AG09319 (cell line): ENCODE results near the gene SORBS1.

ENCODE experiments used
- DNase-seq: peaks from one replicate; pipeline ENCODE4 v3.0.0-alpha.2; 2010; ENCODE audit warnings: low read depth; ENCODE audit errors: extremely low read depth
- TF ChIP-seq, protein P1 (sequence below): IDR thresholded peaks from 2 replicates; pipeline ENCODE4 v1.5.1; 2011; ENCODE audit warnings: low read depth, mild to moderate bottlenecking, inconsistent platforms, low read length, moderate library complexity

The SORBS1 gene

DNA sequence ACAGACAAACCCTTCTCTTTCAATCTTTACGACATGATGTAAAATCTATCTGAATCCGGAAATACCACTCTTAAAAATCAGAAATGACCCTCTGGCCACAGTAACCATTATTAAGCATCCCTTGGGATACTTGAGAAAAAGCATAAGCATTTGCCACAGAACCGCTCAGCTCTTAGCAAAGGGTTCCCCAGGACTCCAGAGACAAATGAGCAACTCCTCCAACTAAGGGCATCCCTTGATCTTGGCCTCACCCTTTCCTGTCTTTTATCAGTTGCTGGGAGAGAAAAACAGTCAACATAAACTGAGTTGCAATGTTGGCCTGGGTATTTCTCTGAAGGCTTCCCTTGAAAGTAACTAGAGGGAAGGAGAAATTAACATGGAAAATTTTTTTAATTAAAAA, 273.9 kb downstream of the SORBS1 start:
- no peak for DNase-seq
- TF ChIP-seq, protein P1, sequence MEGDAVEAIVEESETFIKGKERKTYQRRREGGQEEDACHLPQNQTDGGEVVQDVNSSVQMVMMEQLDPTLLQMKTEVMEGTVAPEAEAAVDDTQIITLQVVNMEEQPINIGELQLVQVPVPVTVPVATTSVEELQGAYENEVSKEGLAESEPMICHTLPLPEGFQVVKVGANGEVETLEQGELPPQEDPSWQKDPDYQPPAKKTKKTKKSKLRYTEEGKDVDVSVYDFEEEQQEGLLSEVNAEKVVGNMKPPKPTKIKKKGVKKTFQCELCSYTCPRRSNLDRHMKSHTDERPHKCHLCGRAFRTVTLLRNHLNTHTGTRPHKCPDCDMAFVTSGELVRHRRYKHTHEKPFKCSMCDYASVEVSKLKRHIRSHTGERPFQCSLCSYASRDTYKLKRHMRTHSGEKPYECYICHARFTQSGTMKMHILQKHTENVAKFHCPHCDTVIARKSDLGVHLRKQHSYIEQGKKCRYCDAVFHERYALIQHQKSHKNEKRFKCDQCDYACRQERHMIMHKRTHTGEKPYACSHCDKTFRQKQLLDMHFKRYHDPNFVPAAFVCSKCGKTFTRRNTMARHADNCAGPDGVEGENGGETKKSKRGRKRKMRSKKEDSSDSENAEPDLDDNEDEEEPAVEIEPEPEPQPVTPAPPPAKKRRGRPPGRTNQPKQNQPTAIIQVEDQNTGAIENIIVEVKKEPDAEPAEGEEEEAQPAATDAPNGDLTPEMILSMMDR: no peak

DNA sequence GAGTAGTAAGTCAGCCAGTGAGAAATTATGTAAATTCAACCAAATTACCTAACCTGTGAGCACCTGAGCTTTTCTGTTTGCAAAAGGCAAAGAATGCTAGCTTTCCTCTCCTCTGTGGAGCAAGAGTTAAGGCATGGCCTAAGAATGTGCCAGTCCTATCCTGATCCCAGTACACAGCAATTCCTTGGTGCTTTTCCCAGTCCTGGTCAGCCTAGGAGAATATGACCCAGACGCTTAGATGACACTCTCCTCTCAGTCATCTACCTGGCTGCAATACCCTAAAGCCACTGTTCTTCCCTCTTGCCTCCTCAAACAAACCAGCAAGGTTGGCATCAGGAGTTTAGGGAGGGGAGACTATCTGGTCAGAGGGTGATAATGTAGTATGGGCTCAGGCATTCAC, 274.5 kb downstream of the SORBS1 start:
- TF ChIP-seq, protein P1: no peak
- DNase-seq: no peak

DNA sequence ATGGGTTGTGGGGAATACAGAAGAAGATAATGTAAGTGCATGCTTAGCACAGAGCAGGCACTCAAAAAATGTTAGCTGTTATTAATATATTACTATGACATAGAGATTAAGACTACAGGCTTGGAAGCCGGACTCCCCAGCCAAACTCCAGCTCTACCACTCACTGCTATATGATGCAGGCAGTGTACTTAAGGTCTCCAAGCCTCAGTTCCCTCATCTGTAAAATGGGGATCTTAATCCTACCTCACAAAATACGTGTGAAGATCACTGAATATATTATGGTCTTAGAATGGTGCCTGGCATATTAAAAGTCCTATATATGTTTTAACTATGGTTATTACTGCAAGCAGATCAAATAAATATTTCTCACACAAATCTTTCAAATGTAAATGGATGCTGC, 275.6 kb downstream of the SORBS1 start:
- DNase-seq: no peak
- TF ChIP-seq, protein P1: no peak

DNA sequence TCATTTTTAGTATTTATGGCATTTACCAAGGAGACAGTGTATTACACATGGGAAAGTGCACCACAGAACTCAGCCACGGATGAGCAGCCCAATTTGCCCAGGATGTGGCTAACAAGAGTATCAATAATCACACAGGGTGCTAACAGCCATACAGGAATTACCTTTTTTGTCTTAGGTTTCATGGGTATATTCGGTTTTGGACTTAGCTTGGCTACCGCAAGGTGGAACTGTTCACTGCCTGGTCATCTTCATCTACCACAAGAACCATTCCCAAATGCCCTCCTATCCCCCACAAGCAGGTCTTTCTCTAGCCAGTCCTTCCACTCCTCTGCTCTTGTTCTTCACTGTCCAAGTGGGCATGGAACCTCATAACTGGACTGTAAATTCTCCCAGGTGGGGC, 276.4 kb downstream of the SORBS1 start:
- no peak for DNase-seq
- TF ChIP-seq, protein P1: no peak

DNA sequence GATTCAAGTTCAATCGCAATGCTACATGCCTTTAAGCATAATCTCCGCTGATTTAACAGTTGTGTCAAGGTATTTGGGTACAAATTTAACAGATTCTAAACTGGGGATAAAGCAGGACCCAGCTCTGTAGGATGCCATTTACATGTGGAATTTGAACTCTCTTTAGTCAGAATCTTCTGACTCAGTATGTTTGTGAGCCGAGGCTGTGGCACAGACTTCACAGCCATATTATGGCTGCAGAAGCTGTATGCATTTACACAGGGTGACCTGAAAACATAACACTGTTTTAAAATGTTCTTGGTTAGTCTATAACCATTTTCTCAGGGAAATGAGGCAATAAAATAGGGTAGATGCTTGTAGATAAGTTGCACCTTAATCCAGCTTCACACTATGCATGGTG, 279.1 kb downstream of the SORBS1 start:
- TF ChIP-seq, protein P1: no peak
- no peak for DNase-seq

DNA sequence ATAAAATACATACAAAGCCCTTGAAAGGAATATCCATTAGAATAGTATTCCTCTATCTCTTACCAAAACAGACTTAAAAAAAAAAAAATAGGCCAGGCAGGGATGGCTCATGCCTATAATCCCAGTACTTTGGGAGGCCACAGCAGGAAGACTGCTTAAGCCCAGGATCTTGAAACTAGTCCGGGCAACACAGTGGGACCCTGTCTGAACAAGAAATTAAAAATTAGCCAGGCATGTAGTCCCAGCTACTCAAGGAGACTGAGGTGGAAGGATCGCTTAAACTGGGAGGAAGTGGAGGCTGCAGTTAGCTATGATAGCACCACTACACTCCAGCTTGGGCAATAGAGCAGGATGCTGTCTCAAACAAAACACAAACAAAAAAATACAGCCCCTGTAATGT, 280.0 kb downstream of the SORBS1 start:
- TF ChIP-seq, protein P1: no peak
- no peak for DNase-seq

DNA sequence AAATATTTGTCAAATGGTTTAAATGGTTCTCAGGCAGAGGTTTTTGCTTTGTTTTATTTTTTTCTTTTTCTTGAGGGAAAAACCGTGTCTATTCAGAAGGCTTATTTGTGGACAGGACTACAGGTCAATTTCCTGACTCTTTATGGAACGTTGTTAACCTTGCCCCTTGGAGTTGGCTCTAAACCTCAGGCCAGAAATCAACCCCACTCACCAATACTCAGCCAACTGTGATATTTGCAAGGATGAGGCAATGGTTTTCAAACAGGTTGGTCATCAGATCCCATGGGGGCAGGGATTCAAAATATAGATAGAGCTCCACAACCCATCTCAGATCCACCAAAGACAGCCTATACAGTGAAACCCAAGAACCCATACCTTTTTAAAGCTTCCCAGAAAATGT, 280.5 kb downstream of the SORBS1 start:
- TF ChIP-seq, protein P1: no peak
- DNase-seq: no peak
